HepG2 (cell line): ENCODE measurements around the gene SLC13A2. TPM values are rescaled to one million over a fixed set of nuclear protein-coding genes. Genes with fewer than 3 reads are reported as not detected.

ENCODE experiments used
- ATAC-seq: fragments of 200-7000 bp; cut with Tn5 transposase; 3 replicates; pipeline ENCODE4 v1.9.1; 2020; ENCODE audit warnings: mild to moderate bottlenecking, moderate library complexity
- BruUV-seq: library from RNA; stranded (reverse); fragments of 400-500 nt; replicated peaks from 2 replicates; lab custom pipeline; 2021; lab: Mats Ljungman, UMichigan
- CTCF ChIA-PET: fragments of 300-600 bp; formaldehyde crosslinking; extraction: SDS; loops from one replicate; lab custom pipeline; 2021; ENCODE audit warnings: low total read pairs, inconsistent platforms, low intra/inter-chr PET ratio; lab: Yijun Ruan, JAX
- POLR2A ChIA-PET: fragments of 350-600 bp; sonication (Branson Sonifier 250); formaldehyde crosslinking; loops from one replicate; lab custom pipeline; 2020; ENCODE audit warnings: antibody characterized with exemption, inconsistent platforms; lab: Yijun Ruan, JAX
- DNase-seq: peaks from one replicate; pipeline ENCODE4 v3.0.0-alpha.2; 2015; ENCODE audit warnings: low spot score
- FAIRE-seq: peaks from 3 replicates; lab custom pipeline; 2011; peaks lifted over from hg19 to GRCh38; lab: Jason Lieb, UNC
- H2AFZ ChIP-seq: one replicate; pipeline ENCODE4 v1.6.1; 2011; ENCODE audit warnings: low read length, inconsistent platforms
- H3K27ac ChIP-seq: fragments of 300-600 bp; 3 replicates; pipeline ENCODE4 v1.8.0; 2011; ENCODE audit warnings: mixed run types, mild to moderate bottlenecking, mixed read lengths, low read length, inconsistent platforms; ENCODE audit not compliant: insufficient read depth; ENCODE audit errors: extremely low read length
- H3K27me3 ChIP-seq, 2 experiments: fragments of 200-600 bp in 1 of 2; 2 replicates in 1 of 2; 3 replicates in 1 of 2; pipeline versions ENCODE4 v1.6.0 to v1.8.0; 2011; ENCODE audit warnings: low read length in 2 of 2, mild to moderate bottlenecking in 2 of 2, moderate library complexity in 2 of 2, inconsistent platforms in 1 of 2; ENCODE audit not compliant: insufficient read depth in 2 of 2, control insufficient read depth in 1 of 2
- H3K36me3 ChIP-seq, 2 experiments: fragments of 200-600 bp in 1 of 2; replicated peaks in 1 of 2; 2 replicates in 1 of 2; 3 replicates in 1 of 2; pipeline versions ENCODE4 v1.5.1 to v1.8.0; 2011; ENCODE audit warnings: low read length in 2 of 2, inconsistent platforms in 1 of 2; ENCODE audit not compliant: insufficient read depth in 2 of 2, control insufficient read depth in 1 of 2
- H3K4me1 ChIP-seq: 2 replicates; pipeline ENCODE4 v1.5.1; 2012; ENCODE audit warnings: low read length, inconsistent platforms; ENCODE audit not compliant: insufficient read depth
- H3K4me2 ChIP-seq: 2 replicates; pipeline ENCODE4 v1.6.0; 2011; ENCODE audit warnings: low read depth, low read length, inconsistent platforms
- H3K4me3 ChIP-seq, 3 experiments: fragments of 200-600 bp in 1 of 3; sonication (generic), shearing (Covaris generic) in 1 of 3; replicated peaks in 1 of 3; 2 replicates each; pipeline ENCODE4 v1.5.1; 2011 to 2016; ENCODE audit warnings: low read length in 3 of 3, inconsistent platforms in 2 of 3, low read depth in 2 of 3, mild to moderate bottlenecking in 2 of 3, control low read depth in 1 of 3, mixed read lengths in 1 of 3; ENCODE audit not compliant: insufficient read depth in 1 of 3
- H3K79me2 ChIP-seq: one replicate; pipeline ENCODE4 v1.6.1; 2011; ENCODE audit warnings: low read length, inconsistent platforms; ENCODE audit not compliant: insufficient read depth
- H3K9ac ChIP-seq: 2 replicates; pipeline ENCODE4 v1.6.0; 2011; ENCODE audit warnings: mild to moderate bottlenecking, low read depth, low read length, inconsistent platforms; ENCODE audit not compliant: insufficient read depth
- H3K9me3 ChIP-seq: 2 replicates; pipeline ENCODE4 v1.5.1; 2012; ENCODE audit warnings: mild to moderate bottlenecking, low read length
- H4K20me1 ChIP-seq: 2 replicates; pipeline ENCODE4 v1.6.0; 2011; ENCODE audit warnings: inconsistent platforms, mild to moderate bottlenecking, low read length, moderate library complexity; ENCODE audit not compliant: insufficient read depth
- AHR ChIP-seq: IDR thresholded peaks from 2 replicates; pipeline ENCODE4 v1.6.1; 2018; ENCODE audit warnings: missing genetic modification reagents, missing compliant biosample characterization
- GRHL1 ChIP-seq: sonication (generic); formaldehyde crosslinking; conservative IDR thresholded peaks from 2 replicates; pipeline ENCODE4 v1.8.0; 2022; ENCODE audit warnings: missing genetic modification reagents
- IKZF4 ChIP-seq: sonication (generic); formaldehyde crosslinking; IDR thresholded peaks from 2 replicates; pipeline ENCODE4 v1.5.1; 2020; ENCODE audit warnings: borderline replicate concordance, mild to moderate bottlenecking, low read depth, missing genetic modification reagents; ENCODE audit errors: not compliant biosample characterization
- MEF2D ChIP-seq: sonication (generic); formaldehyde crosslinking; IDR thresholded peaks from 2 replicates; pipeline ENCODE4 v1.5.1; 2020; ENCODE audit warnings: mild to moderate bottlenecking, missing genetic modification reagents
- REXO4 ChIP-seq: sonication (generic); formaldehyde crosslinking; IDR thresholded peaks from 2 replicates; pipeline ENCODE4 v1.8.0; 2022; ENCODE audit warnings: missing genetic modification reagents, mild to moderate bottlenecking, borderline replicate concordance
- ZNF609 ChIP-seq: sonication (generic); formaldehyde crosslinking; IDR thresholded peaks from 2 replicates; pipeline ENCODE4 v1.4.0; 2020; ENCODE audit warnings: mild to moderate bottlenecking, missing genetic modification reagents, borderline replicate concordance
- WGBS: methylation state at CpG from one replicate; pipeline ENCODE4 v1.1.6; 2017; ENCODE audit warnings: low lambda C conversion rate; 5-methylcytosine and 5-hydroxymethylcytosine counted together
- in situ Hi-C: cut with HindIII; loops from 2 replicates; pipeline ENCODE4 v1.10.0; 2017; ENCODE audit warnings: low pct_unique_long_range_greater_than_20kb; ENCODE audit not compliant: extremely low pct_ligation_motif_present
- intact Hi-C: fragments of 100-400 bp; cut with micrococcal nuclease; formaldehyde crosslinking; loops from one replicate; pipeline ENCODE4 v1.10.0; 2022; ENCODE audit not compliant: unreplicated experiment
- polyA plus RNA-seq, 8 experiments: library from polyadenylated mRNA; depleted of rRNA in 3 of 8; stranded (reverse) in 7 of 8; unstranded in 1 of 8; fragments of >200 nt; fragmentation: Illumina TruSeq in 4 of 8; extraction: Trizol in 4 of 8; gene quantifications; 2 replicates each; pipeline versions ENCODE4 v1.2.1 to v1.2.3, GENCODE V29; 2011 to 2016; ENCODE audit warnings: low read depth in 4 of 8, missing spikeins in 1 of 8, mixed read lengths in 1 of 8; ENCODE audit not compliant: insufficient read depth in 1 of 8
- total RNA-seq, 5 experiments: library from RNA; depleted of rRNA; stranded (reverse); fragments of >200 nt; fragmentation: Illumina TruSeq; extraction: Trizol; gene quantifications; 2 replicates each; pipeline ENCODE4 v1.2.3, GENCODE V29; 2016; ENCODE audit warnings: low read depth in 1 of 5

The SLC13A2 gene
- total and polyA plus RNA-seq, 2 of the 13 experiments (the other 11 are each of a cell fraction or from before 2014, with no cell fraction given) = 0.07 TPM; not detected in 1

- TF ChIP-seq REXO4 (CRISPR knock-in tag) = no peak
- no peak for TF ChIP-seq IKZF4 (CRISPR knock-in tag)
- no peak for TF ChIP-seq AHR (CRISPR knock-in tag)
- no peak for TF ChIP-seq GRHL1
- TF ChIP-seq, all 625 proteins: peak for 0
These were observed 42.1 kb downstream of the SLC13A2 start (continued) for GRCh38 chr17:28515518-28515917.

GRCh38 chr17:28518132-28518531 lies 44.7 kb downstream of the SLC13A2 start:
- Histone ChIP-seq H4K20me1 (no peaks in the 10 kb centered on the region), H3K79me2 (no peaks in the 10 kb centered on the region), H3K9ac (no peak overlapping the region), H3K36me3 (no peaks in the 10 kb centered on the region), H2AFZ (no peak overlapping the region), H3K27me3 (peaks cover 8 to 37% of the 10 kb centered on the region in 2 experiments), H3K4me2 (no peak overlapping the region), H3K27ac (no peak overlapping the region), H3K4me1 (no peaks in the 10 kb centered on the region), H3K9me3 (no peaks in the 10 kb centered on the region), H3K4me3 (no peak overlapping the region)
- BruUV-seq = no TSS peak
- intact Hi-C loops = no loop called here
- in situ Hi-C loops = no loop called here
- FAIRE-seq (no peak), ATAC-seq (no peak), DNase-seq (no peak)
- 46% methylated on average over 6 of the region's 6 CpGs for WGBS
- no peak for TF ChIP-seq ZNF609 (CRISPR knock-in tag)
- no peak for TF ChIP-seq MEF2D
- POLR2A ChIA-PET = no interaction called here
- CTCF ChIA-PET = no interaction called here
